GM19372 (cell line): ENCODE data around the gene RNGTT.
"Not testable (repeated sequence)": the region's sequence is repeated elsewhere in the genome, so short reads cannot be mapped to it uniquely, and the experiment has no call there.

Source experiments
- ATAC-seq: cut with Tn5 transposase; IDR thresholded peaks from one replicate; pipeline ENCODE4 v1.9.1; 2021; ENCODE audit warnings: mild to moderate bottlenecking, low read depth, moderate library complexity; ENCODE audit not compliant: unreplicated experiment

The RNGTT gene

DNA sequence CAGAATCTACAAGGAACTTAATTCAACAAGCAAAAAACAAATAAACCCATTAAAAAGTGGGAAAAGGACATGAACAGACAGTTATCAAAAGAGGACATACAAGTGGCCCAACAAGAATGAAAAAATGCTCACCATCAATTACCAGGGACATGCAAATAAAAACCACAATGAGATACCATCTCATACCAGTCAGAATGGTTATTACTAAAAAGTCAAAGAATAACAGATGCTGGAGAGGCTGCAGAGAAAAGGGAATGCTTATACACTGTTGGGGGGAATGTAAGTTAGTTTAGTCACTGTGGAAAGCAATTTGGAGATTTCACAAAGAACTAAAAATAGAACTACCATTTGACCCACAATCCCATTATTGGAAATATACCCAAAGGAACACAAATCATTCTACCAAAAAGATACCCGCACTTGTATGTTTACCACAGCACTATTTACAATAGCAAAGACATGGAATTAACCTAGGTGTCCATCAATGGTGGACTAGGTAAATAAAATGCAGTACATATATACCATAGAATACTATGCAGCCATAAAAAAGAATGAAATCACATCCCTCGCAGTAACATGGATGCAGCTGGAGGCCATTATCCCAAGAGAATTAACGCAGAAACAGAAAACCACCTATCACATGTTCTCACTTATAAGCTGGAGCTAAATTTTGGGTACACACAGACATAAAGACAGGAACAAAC is 48.4 kb downstream of the RNGTT start:
- ATAC-seq: no peak

DNA sequence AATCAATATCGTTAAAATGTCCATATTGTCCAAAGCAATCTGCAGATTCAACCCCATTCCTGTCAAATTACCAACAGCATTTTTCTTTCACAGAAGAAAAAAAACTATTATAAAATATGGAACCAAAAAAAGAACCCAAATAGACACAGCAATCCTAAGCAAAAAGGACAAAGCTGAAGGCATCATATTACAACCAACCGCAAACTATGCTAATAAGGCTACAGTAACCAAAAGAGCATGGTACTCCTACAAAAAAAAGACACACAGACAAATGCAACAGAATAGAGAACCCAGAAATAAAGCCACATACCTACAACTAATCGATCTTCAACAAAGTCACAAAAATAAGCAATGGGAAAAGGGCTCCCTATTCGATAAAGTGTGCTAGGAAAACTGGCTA is 49.2 kb downstream of the RNGTT start:
- no peak for ATAC-seq

DNA sequence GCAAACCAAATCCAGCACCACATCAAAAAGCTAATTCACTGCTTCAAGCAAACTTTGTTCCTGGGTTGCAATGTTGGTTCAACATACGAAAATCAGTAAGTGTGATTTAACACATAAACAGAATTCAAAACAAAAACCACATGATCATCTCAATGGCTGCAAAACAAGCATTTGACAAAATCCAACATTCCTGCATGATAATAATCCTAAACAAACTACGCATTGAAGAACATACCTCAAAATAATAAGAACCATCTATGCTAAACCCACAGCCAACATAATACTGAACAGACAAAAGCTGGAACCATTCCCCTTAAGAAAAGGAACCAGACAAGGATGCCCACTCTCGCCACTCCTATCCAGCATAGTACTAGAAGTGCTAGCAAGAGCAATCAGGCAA is 49.9 kb downstream of the RNGTT start:
- ATAC-seq: no peak

DNA sequence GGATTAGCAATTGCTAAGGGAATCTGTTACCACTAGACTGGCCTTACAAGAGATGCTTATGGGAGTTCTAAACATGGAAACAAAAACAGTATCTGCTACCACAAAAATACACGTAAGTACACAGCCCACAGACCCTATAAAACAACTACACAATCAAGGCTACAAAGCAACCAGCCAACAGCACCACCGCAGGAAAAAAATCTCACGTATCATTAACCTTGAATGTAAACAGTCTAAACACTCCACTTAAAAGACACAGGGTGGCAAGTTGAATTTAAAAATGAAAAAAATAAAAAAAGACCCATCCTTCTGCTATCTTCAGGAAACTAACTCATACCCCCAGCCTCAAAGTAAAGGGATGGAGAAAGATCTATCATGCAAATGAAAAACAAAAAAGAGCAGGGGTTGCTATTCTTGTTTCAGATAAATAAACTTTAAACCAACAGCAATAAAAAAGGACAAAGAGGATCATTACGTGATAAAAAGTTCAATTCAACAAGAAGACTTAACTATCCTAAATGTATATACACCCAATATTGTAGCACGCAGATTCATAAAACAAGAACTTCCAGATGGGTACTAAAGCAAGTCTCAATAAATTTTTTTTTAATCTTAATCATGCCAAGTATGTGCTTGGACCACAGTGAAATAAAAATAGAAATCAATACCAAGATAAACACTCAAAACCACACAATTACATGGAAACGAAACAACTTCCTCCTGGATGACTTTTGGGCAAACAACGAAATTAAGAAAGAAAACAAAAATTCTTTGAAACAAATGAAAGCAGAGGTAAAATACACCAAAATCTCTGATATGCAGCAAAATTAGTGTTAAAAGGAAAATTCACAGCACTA is 52.3 kb downstream of the RNGTT start:
- ATAC-seq: no peak

DNA sequence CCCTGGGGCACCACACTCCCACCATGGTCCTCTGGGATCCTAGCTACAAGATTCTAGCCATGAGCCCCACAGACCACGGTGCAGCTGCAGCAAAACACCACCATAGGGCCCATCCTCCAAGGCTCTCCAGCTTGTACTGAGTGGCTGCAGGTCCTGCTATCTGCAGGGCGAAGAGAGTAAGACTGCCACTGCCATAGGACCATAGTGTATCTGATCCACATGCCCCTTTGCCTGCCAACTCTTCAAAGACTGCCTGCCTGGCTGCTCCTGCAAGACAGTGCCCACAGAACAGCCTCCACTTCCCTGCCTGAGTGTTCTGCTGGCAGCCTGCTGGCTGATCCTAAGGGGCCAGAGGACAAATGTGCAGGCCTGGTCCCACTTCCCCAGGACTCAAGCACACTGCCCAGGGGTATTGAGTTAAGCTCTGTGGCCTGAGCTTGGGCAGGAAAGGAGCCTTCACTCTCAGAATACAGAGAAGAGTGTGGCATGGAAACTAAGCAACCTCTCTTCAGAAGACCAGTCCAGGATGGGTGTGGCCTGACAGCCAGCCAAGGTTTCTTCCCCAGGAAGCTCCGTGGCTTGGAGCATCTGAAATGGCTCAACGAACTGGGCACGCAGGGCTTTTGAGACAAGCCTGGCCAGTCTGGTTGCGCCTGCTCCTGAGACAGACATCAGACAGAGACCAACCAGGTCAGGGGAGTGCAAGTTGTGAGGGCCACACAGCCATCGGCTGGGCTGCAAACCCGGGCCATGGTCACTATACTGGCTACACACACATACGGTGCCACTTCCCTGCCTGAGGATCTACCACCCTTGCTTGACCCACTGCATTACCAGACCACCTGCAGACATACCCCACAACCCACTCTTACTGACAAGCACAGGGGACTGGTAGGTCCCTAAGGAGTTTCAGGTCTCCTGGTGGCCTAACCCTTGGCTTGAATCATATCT is 54.5 kb downstream of the RNGTT start:
- no peak for ATAC-seq

DNA sequence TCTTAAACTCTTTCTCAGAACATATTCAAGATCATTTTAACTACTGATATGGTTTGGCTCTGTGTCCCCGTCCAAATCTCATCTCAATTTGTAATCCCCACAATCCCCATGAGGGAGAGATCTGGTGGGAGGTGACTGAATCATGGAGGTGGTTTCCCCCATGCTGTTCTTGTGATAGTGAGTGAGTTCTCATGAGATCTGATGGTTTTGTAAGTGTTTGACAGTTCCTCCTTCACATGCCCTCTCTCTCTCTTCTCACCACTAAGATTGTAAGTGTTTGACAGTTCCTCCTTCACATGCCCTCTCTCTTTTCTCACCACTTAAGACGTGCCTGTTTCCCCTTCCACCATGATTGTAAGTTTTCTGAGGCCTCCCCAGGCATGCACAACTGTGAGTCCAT is 56.3 kb downstream of the RNGTT start:
- ATAC-seq: not testable (repeated sequence)

DNA sequence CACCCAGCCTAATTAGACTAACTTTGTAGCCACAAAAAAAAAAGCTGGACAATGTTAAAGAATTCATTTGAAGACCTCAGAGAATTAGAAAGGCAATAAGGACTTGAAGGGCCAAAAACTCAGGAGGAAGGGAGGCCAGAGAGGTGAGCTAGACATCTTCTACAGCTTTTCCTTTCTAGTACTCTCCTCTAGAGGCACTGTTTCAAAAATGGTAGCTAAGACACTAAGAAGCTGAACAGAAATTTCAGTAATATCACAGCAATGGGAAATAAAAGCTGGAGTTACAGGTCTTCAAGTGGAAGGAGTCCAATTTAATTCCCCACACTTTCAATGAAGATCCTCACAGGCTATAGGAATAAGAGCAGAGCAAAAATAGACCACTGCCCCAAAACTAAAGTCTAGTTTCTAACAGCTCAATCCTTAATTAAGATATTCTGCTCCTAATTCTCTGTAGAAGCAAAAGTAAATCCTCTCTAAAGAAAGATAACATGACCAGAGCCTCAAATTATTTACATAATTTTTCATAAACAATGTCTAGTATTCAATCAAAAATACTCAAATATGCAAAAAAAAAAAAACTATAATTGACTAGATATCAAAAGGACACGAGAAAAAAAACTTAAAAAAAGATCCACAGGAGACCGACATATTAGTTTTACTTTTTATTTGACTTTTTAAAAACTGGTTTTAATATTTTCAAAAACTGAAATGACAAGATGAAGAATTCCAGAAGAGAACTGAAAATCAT is 63.7 kb downstream of the RNGTT start:
- no peak for ATAC-seq

DNA sequence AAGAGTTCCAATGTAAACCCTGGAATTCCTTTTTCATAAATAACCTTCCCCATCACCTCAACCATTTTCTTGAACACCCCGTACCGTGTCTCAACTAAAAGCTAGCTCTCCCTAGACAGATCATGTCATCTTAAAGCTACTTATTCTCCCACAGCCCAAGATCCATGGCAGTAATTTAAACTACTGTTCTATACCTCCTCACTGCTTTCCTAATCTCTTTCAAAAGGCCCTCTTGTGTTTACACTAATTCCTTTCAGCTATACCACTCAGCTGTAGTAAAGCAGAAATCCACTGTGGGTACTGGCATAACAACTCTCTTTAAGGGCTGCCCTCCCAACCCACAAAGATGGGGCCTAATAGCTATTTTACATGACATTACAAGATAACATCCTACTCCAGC is 67.5 kb downstream of the RNGTT start:
- ATAC-seq: no peak

GRCh38 chr6:88890860-88891845 is 72.3 kb downstream of the RNGTT start:
- no peak for ATAC-seq

DNA sequence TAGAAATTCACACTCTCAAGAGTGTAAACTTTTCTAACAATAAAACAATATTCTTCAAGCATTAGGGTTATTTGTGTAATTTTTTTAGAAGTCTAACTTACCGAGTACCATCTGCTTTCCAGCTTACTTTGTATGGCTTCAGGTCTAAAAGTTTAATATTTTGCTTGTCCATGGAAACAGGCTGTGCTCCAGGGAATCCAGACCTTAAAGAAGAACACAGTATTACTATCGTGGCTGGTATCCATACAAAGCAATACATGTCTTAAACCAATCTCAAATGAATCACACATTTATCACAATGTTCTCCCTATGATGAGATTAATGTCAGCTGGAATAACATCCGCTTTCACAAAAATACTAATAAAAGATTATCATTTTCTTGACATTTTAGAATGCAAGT is 73.0 kb downstream of the RNGTT start:
- ATAC-seq: no peak

GRCh38 chr6:88884361-88884760 is 79.1 kb downstream of the RNGTT start:
- ATAC-seq: no peak

DNA sequence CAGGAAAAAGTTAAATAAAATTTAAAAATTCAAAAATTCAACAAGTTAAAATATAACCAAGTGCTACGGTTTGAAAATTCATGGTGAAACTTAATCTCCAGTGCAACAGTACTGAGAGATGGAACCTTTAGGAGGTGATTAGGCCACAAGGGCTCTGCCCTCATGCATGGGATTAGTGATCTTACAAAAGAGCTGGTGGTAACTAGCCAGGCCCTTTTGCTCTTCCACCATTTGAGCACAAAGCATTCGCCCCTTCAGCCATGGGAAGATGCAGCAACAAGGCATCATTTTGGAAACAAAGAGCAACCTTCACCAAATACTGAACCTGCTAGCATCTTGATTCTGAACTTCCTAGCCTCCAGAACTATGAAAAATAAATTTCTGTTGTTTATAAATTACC is 80.9 kb downstream of the RNGTT start:
- no peak for ATAC-seq

GRCh38 chr6:88881451-88881850 is 82.0 kb downstream of the RNGTT start:
- no peak for ATAC-seq

- no peak for ATAC-seq
Observed at GRCh38 chr6:88880021-88880420, 83.4 kb downstream of the RNGTT start.

- ATAC-seq: no peak
Observed at GRCh38 chr6:88877893-88878292, 85.5 kb downstream of the RNGTT start.

GRCh38 chr6:88872962-88873361 is 90.5 kb downstream of the RNGTT start:
- no peak for ATAC-seq

DNA sequence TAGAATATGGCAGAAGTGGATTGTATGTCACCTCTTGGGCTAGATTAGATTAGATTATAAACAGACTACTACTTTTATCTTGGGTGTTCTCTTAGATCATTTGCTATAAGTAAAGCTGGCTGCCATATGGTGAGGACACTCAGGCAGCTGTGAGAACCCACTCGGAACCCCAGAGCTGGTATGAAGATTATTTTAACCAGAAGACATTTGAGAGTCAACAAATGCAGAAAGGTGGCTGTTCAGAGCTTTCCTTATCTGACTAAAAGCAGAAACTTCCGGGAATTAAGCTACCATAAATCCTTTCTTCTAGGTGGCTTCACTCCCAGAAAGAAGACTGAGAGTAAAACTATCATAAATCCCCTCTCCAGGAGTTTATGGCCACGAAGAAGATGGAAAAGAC is 91.9 kb downstream of the RNGTT start:
- ATAC-seq: no peak

DNA sequence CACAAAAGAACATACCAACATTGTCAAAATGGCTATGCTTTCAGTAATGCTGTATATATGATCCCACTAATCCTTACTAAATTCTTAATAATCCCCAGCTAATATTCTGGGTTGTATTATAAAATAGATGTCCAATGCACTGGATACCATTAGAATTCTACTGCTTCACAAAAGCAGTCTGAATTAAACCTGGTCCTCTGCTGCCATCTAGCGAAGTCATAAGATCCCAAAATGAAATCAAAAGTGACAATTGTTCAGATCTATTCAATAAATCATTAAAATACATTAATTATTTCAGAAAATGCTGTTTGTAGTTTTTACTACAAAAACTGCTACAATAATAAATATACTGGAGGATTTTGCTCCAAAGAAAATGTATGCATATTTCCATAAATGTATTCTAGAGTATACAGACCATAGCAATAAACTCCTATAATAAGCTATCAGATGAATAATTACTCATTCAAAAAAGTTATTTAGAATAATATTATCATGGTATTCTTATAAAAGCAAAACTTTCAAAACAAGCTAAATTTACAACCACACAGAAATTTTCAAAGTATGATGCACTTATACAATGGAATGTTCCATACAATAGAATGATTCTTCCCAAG is 92.6 kb downstream of the RNGTT start:
- no peak for ATAC-seq
